ENCODE measurements around the gene RBCK1. TPM values are rescaled to one million over a fixed set of nuclear protein-coding genes. Genes with fewer than 3 reads are reported as not detected.
A peak's percentile ranks its signal among the peaks of the same experiment; 100 is the strongest.

RBCK1 gene
- total and polyA plus RNA-seq, 9 of the 15 experiments (the other 6 are each of a cell fraction or from before 2014, with no cell fraction given): 5.9 to 59.3 (median 26.5) TPM

- FAIRE-seq: no peak
- Histone ChIP-seq H2AFZ (ENCODE audit: low read depth, low read length) (no peak overlapping the region), H3K27me3 (ENCODE audit: control insufficient read depth in 2 of 2, insufficient read depth in 2 of 2, low read length in 2 of 2) (no peaks in the 10 kb centered on the region), H3K36me3 (ENCODE audit: control insufficient read depth, insufficient read depth, low read length) (peaks cover 52% of the 10 kb centered on the region; the same call in 2 of the 3 replicates), H4K20me1 (replicated peaks; ENCODE audit: control insufficient read depth, insufficient read depth, low read length) (no peaks in the 10 kb centered on the region), H3K4me3 (no peak overlapping the region), H3K4me1 (replicated peaks in 1 of 2; ENCODE audit: control insufficient read depth in 2 of 2, insufficient read depth in 2 of 2, low read length in 2 of 2) (peaks cover 7 to 26% of the 10 kb centered on the region in 2 experiments; a peak in 4 of 5 replicates), H3K9me3 (replicated peaks; ENCODE audit: control insufficient read depth, insufficient read depth, low read depth, low read length) (no peaks in the 10 kb centered on the region), H3K9me1 (ENCODE audit: control insufficient read depth, insufficient read depth, low read length) (no peaks in the 10 kb centered on the region), H3K27ac (ENCODE audit: extremely low read depth, low read depth, low read length) (no peak overlapping the region), H3K4me2 (ENCODE audit: insufficient read depth, low read length) (no peak overlapping the region), H3K79me2 (ENCODE audit: control insufficient read depth, insufficient read depth, low read length) (no peaks in the 10 kb centered on the region), H3K9ac (ENCODE audit: insufficient read depth in 1 of 2, low read depth in 2 of 2, low read length in 2 of 2) (no peak overlapping the region)
- intact Hi-C loops (cut with micrococcal nuclease) (no loop called here), in situ Hi-C loops (cut with MboI) (no loop called here)
- CTCF ChIA-PET (ENCODE audit: low intra/inter-chr PET ratio): no interaction called here
- ATAC-seq: peak; percentile 35
- DNase-seq (ENCODE audit: extremely low read depth in 1 of 4, low spot score in 3 of 4): no peak
- POLR2A ChIA-PET: interaction anchor here (0.6 to 8.7 kb wide), 13 partner anchors 10 to 1057 kb away, joined by 3 to 95 read pairs (median 3); no protein-coding TSS in a partner anchor
- BruUV-seq (replicated peaks): no TSS peak
- WGBS (ENCODE audit: insufficient coverage, low coverage, missing lambda C conversion rate): 97% methylated on average over 5 of the region's 6 CpGs
- TF ChIP-seq ZFP36 (IDR thresholded peaks at IDR 0.05; ENCODE audit: low read depth, low read length, partially characterized antibody) (peak; percentile 23), POLR2H (tag; IDR thresholded peaks at IDR 0.05; ENCODE audit: low read depth) (peak; percentile 24; the same call in 1 of the 2 replicates), REST (IDR thresholded peaks at IDR 0.05; ENCODE audit: borderline replicate concordance) (peak; percentile 39; the same call in 1 of the 2 replicates), REST (CRISPR knock-in tag; IDR thresholded peaks at IDR 0.05; ENCODE audit: low read depth) (no peak), ZZZ3 (IDR thresholded peaks at IDR 0.05) (no peak), ZFP91 (CRISPR knock-in tag; IDR thresholded peaks at IDR 0.05) (no peak), CGGBP1 (CRISPR knock-in tag; IDR thresholded peaks at IDR 0.05) (no peak), POLR2A (conservative IDR thresholded peaks at IDR 0.05) (0 out of 2 replicates have a peak, but pooled peaks have one; percentile 40), SRSF9 (IDR thresholded peaks at IDR 0.05; ENCODE audit: borderline replicate concordance, low read depth, low read length) (no peak), RBM17 (IDR thresholded peaks at IDR 0.05; ENCODE audit: borderline replicate concordance, low read depth, low read length) (no peak), MAFG (tag; conservative IDR thresholded peaks at IDR 0.05) (no peak)
Measured at GRCh38 chr20:397432-398237, 10.5 kb upstream of the RBCK1 start.
